GM18505 (cell line): Measurements from ENCODE around the gene TNNI3K.

Experiments used
- ATAC-seq: cut with Tn5 transposase; IDR thresholded peaks from one replicate; pipeline ENCODE4 v1.9.1; 2021; ENCODE audit not compliant: unreplicated experiment
- POLR2A ChIP-seq: IDR thresholded peaks from 4 replicates; pipeline ENCODE4 v1.6.1; 2011; ENCODE audit warnings: borderline replicate concordance; ENCODE audit not compliant: insufficient read depth, insufficient read length; ENCODE audit errors: extremely low read depth

Gene TNNI3K

GRCh38 chr1:74340656-74341055 lies 105.5 kb downstream of the TNNI3K start:
- ATAC-seq, result no peak
- no peak for TF ChIP-seq POLR2A

GRCh38 chr1:74341702-74342339 lies 106.6 kb downstream of the TNNI3K start:
- no peak for ATAC-seq
- no peak for TF ChIP-seq POLR2A

GRCh38 chr1:74343216-74343615 lies 108.0 kb downstream of the TNNI3K start:
- no peak for ATAC-seq
- TF ChIP-seq POLR2A, result no peak

GRCh38 chr1:74344387-74344786 lies 109.2 kb downstream of the TNNI3K start:
- ATAC-seq, result no peak

GRCh38 chr1:74356493-74356892 lies 121.3 kb downstream of the TNNI3K start:
- TF ChIP-seq POLR2A, result no peak
- ATAC-seq, result no peak

More at GRCh38 chr1:74344387-74344786, 109.2 kb downstream of the TNNI3K start:
- TF ChIP-seq POLR2A, result no peak

- TF ChIP-seq POLR2A, result no peak
- no peak for ATAC-seq
Measured at GRCh38 chr1:74357150-74357549, 122.0 kb downstream of the TNNI3K start.

- no peak for TF ChIP-seq POLR2A
- ATAC-seq, result no peak
Measured at GRCh38 chr1:74357756-74358155, 122.6 kb downstream of the TNNI3K start.

GRCh38 chr1:74362691-74363090 lies 127.5 kb downstream of the TNNI3K start:
- ATAC-seq, result no peak

GRCh38 chr1:74363220-74363619 lies 128.0 kb downstream of the TNNI3K start:
- ATAC-seq, result no peak
- no peak for TF ChIP-seq POLR2A

More at GRCh38 chr1:74362691-74363090, 127.5 kb downstream of the TNNI3K start:
- no peak for TF ChIP-seq POLR2A

GRCh38 chr1:74367175-74367813 lies 132.1 kb downstream of the TNNI3K start:
- no peak for TF ChIP-seq POLR2A
- no peak for ATAC-seq

GRCh38 chr1:74368335-74368734 lies 133.1 kb downstream of the TNNI3K start:
- ATAC-seq, result no peak
- TF ChIP-seq POLR2A, result no peak

- no peak for ATAC-seq
- no peak for TF ChIP-seq POLR2A
Measured at GRCh38 chr1:74375376-74375775, 140.2 kb downstream of the TNNI3K start.

- TF ChIP-seq POLR2A, result no peak
- ATAC-seq, result no peak
Measured at GRCh38 chr1:74380252-74380651, 145.1 kb downstream of the TNNI3K start.

- no peak for ATAC-seq
- TF ChIP-seq POLR2A, result no peak
Measured at GRCh38 chr1:74388855-74389254, 153.7 kb downstream of the TNNI3K start.
